HEK293 (cell line): Measurements from ENCODE around the gene ROPN1L.

Experiments used
- CTCF ChIP-seq: fragments of 450-650 bp; formaldehyde crosslinking; IDR thresholded peaks from 2 replicates; pipeline ENCODE4 v1.5.1; 2016; ENCODE audit warnings: missing biosample characterization, missing genetic modification characterization
- GLI4 ChIP-seq: fragments of 450-650 bp; formaldehyde crosslinking; IDR thresholded peaks from 2 replicates; pipeline ENCODE4 v1.5.1; 2016; ENCODE audit warnings: missing biosample characterization, missing genetic modification characterization
- OVOL3 ChIP-seq: fragments of 450-650 bp; formaldehyde crosslinking; IDR thresholded peaks from 2 replicates; pipeline ENCODE4 v1.5.1; 2016; ENCODE audit warnings: missing biosample characterization, missing genetic modification characterization
- REST ChIP-seq: fragments of 450-650 bp; formaldehyde crosslinking; IDR thresholded peaks from 2 replicates; pipeline ENCODE4 v1.5.1; 2016; ENCODE audit warnings: missing biosample characterization, missing genetic modification characterization
- ZNF169 ChIP-seq: fragments of 450-650 bp; formaldehyde crosslinking; IDR thresholded peaks from 2 replicates; pipeline ENCODE4 v1.5.1; 2016; ENCODE audit warnings: missing biosample characterization, missing genetic modification characterization
- ZNF324 ChIP-seq: fragments of 450-650 bp; formaldehyde crosslinking; IDR thresholded peaks from 2 replicates; pipeline ENCODE4 v1.5.1; 2016; ENCODE audit warnings: missing biosample characterization, missing genetic modification characterization
- ZNF354C ChIP-seq: fragments of 450-650 bp; formaldehyde crosslinking; IDR thresholded peaks from 2 replicates; pipeline ENCODE4 v1.5.1; 2016; ENCODE audit warnings: missing biosample characterization, missing genetic modification characterization, low read depth, borderline replicate concordance

- no peak for TF ChIP-seq ZNF354C (tag by site-specific recombination)
- no peak for TF ChIP-seq CTCF (tag by site-specific recombination)
- no peak for TF ChIP-seq OVOL3
- no peak for TF ChIP-seq REST
- TF ChIP-seq GLI4 (tag by site-specific recombination) = no peak
- no peak for TF ChIP-seq ZNF169 (tag by site-specific recombination)
- TF ChIP-seq ZNF324 = no peak
These were observed 7.2 kb downstream of the ROPN1L start for GRCh38 chr5:10448754-10449360.
